Lung (tissue), 12 donors: ENCODE data around the gene STK38. TPM values are rescaled to one million over a fixed set of nuclear protein-coding genes. Genes with fewer than 3 reads are reported as not detected.

Experiments
- ATAC-seq: fragments of 200-7000 bp; cut with Tn5 transposase; one replicate; pipeline ENCODE4 v1.9.1; 2020; ENCODE audit warnings: moderate number of reproducible peaks; ENCODE audit not compliant: insufficient read depth, low FRiP score
- DNase-seq, 3 donors: peaks; one replicate each; pipeline ENCODE4 v3.0.0-alpha.2; 2013 to 2017
- H3K27ac ChIP-seq, 2 donors: one replicate each; pipeline ENCODE4 v1.5.1; 2013; ENCODE audit warnings: mild to moderate bottlenecking in 2 of 2, moderate library complexity in 2 of 2, control low read depth in 1 of 2, inconsistent platforms in 1 of 2, low read depth in 1 of 2, low read length in 1 of 2
- H3K27me3 ChIP-seq, 3 donors: one replicate each; pipeline ENCODE4 v1.5.1; 2013; ENCODE audit warnings: low read length in 2 of 3; ENCODE audit not compliant: control insufficient read depth in 3 of 3, insufficient read depth in 3 of 3
- H3K36me3 ChIP-seq, 4 donors: one replicate each; pipeline ENCODE4 v1.5.1; 2013; ENCODE audit warnings: low read length in 4 of 4, mild to moderate bottlenecking in 1 of 4, moderate library complexity in 1 of 4; ENCODE audit not compliant: control insufficient read depth in 4 of 4, insufficient read depth in 4 of 4
- H3K4me1 ChIP-seq, 5 donors: one replicate each; pipeline ENCODE4 v1.5.1; 2013; ENCODE audit warnings: low read length in 5 of 5, mild to moderate bottlenecking in 2 of 5, moderate library complexity in 1 of 5; ENCODE audit not compliant: control insufficient read depth in 5 of 5, insufficient read depth in 5 of 5
- H3K4me3 ChIP-seq: one replicate; pipeline ENCODE4 v1.5.1; 2013; ENCODE audit warnings: mild to moderate bottlenecking, control low read depth, moderate library complexity
- H3K9ac ChIP-seq, 2 donors: one replicate each; pipeline ENCODE4 v1.5.1; 2013; ENCODE audit warnings: low read length in 2 of 2, control low read depth in 1 of 2; ENCODE audit not compliant: insufficient read depth in 1 of 2
- H3K9me3 ChIP-seq, 4 donors: one replicate each; pipeline ENCODE4 v1.5.1; 2013; ENCODE audit warnings: low read length in 3 of 4, mild to moderate bottlenecking in 1 of 4, moderate library complexity in 1 of 4; ENCODE audit not compliant: control insufficient read depth in 4 of 4, insufficient read depth in 3 of 4
- WGBS, 2 donors: extraction: QIAGEN DNeasy Blood & Tissue Kit; methylation state at CpG; one replicate each; pipeline ENCODE4 v1.1.7; 2013; 5-methylcytosine and 5-hydroxymethylcytosine counted together
- polyA plus RNA-seq, 2 donors: library from polyadenylated mRNA; stranded (reverse); fragments of 200-250 nt; gene quantifications; one replicate each; pipeline ENCODE4 v1.2.1, GENCODE V29; 2013
- total RNA-seq, 2 donors: library from RNA; depleted of rRNA in 1 of 2; stranded (reverse); fragments of >200 nt in 1 of 2; gene quantifications; one replicate each; pipeline ENCODE4 v1.2.1, GENCODE V29; 2014 to 2021
- TF ChIP-seq, protein P1 (sequence below): IDR thresholded peaks from 2 replicates; pipeline ENCODE4 v1.5.1; 2012; ENCODE audit warnings: mild to moderate bottlenecking; ENCODE audit errors: control extremely low read depth, extremely low read depth
- donor health status: control.
- donor health status: control.
- donor health status: Bipolar disorder and iron deficiency.
- donor health status: healthy.
- donor health status: DM: yes; HTN: yes; CAD: no.

Gene STK38
- total and polyA plus RNA-seq, 4 donors, result 16.7 to 36.1 (median 22.8) TPM

DNA sequence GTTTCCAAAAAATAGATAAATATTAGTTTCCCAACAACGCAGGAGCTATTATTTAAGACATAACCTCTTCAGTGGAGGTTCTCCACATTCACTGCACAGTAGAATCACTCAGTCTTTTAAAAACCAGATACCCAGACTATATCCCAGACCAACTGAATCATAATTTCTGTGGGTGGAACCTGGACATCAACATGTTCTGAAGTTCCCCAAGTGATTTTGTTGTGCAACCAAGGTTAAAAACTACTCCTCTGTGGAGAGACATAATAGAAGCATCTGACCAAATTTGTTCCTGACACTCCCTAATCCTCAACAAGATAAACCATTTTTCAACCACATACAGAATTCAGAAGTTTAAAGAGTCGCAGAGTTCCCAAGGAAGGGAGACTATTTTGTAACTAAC, 42.3 kb downstream of the STK38 start:
- Histone ChIP-seq H3K4me1 (no peaks in the 10 kb centered on the region), H3K9me3 (peaks cover 0 to 5% (median 0%) of the 10 kb centered on the region in 4 donors), H3K4me3 (no peak overlapping the region), H3K27ac (no peak overlapping the region), H3K9ac (no peak overlapping the region), H3K36me3 (peaks cover 4 to 17% (median 12%) of the 10 kb centered on the region in 4 donors), H3K27me3 (no peaks in the 10 kb centered on the region)
- 97 to 99% methylated on average over 2 of the region's 2 CpGs for WGBS, 2 donors
- DNase-seq (no peak), ATAC-seq (no peak)
- TF ChIP-seq, protein P1, sequence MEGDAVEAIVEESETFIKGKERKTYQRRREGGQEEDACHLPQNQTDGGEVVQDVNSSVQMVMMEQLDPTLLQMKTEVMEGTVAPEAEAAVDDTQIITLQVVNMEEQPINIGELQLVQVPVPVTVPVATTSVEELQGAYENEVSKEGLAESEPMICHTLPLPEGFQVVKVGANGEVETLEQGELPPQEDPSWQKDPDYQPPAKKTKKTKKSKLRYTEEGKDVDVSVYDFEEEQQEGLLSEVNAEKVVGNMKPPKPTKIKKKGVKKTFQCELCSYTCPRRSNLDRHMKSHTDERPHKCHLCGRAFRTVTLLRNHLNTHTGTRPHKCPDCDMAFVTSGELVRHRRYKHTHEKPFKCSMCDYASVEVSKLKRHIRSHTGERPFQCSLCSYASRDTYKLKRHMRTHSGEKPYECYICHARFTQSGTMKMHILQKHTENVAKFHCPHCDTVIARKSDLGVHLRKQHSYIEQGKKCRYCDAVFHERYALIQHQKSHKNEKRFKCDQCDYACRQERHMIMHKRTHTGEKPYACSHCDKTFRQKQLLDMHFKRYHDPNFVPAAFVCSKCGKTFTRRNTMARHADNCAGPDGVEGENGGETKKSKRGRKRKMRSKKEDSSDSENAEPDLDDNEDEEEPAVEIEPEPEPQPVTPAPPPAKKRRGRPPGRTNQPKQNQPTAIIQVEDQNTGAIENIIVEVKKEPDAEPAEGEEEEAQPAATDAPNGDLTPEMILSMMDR, result no peak

DNA sequence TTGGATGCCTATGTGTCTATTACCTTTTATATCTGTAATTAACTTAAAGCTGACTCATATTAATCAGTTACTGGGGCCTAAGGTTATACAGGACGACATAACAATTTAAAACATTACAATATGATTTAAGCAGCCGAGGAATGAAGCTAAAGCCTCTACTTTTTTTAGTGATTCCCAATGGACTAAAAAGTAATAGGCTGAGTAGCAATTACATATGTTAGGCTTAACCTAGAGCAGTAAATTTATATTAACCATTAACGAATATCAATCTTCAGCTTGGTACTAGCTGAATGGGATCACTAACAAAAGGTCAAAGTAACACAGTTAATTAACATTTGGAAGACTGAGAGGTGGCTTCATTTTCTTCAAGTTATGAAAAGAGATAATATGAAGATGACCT, 43.1 kb downstream of the STK38 start:
- Histone ChIP-seq H3K27me3 (no peaks in the 10 kb centered on the region), H3K9ac (no peak overlapping the region), H3K9me3 (no peaks in the 10 kb centered on the region), H3K27ac (no peak overlapping the region), H3K4me1 (no peaks in the 10 kb centered on the region), H3K4me3 (no peak overlapping the region), H3K36me3 (peaks cover 10 to 20% (median 14%) of the 10 kb centered on the region in 4 donors)
- 97% methylated on average over 3 of the region's 3 CpGs for WGBS, 2 donors
- DNase-seq (no peak), ATAC-seq (no peak)
- TF ChIP-seq, protein P1, result no peak

DNA sequence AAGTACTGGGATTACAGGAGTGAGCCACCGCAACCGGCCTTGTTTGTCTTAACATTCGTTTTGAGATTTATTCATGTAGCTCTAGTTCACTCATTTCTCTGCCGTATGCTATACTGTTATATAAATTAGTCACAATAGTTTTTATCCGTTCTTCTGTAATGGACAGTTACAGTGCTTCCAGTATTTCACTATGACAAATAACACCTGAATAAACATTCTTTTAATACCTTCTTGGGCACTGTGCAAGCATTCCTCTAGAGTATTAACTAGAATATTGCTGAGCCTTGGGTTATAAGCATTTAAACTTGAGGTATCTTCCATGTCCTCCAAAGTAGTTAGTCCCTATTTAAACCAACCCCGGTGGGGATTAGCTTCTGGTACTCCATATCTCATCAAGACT, 45.6 kb downstream of the STK38 start:
- H3K27me3 ChIP-seq, result no peaks in the 10 kb centered on the region
- peaks cover 7 to 31% (median 22%) of the 10 kb centered on the region in 4 donors for H3K36me3 ChIP-seq
- H3K9ac ChIP-seq, result no peak overlapping the region
- H3K9me3 ChIP-seq, result no peaks in the 10 kb centered on the region
- TF ChIP-seq, protein P1, result no peak
- H3K4me3 ChIP-seq, result no peak overlapping the region
- H3K4me1 ChIP-seq, result no peaks in the 10 kb centered on the region
- DNase-seq, result no peak
- 82 to 87% methylated on average over 6 of the region's 6 CpGs for WGBS, 2 donors
- no peak for ATAC-seq
- H3K27ac ChIP-seq, result no peak overlapping the region

DNA sequence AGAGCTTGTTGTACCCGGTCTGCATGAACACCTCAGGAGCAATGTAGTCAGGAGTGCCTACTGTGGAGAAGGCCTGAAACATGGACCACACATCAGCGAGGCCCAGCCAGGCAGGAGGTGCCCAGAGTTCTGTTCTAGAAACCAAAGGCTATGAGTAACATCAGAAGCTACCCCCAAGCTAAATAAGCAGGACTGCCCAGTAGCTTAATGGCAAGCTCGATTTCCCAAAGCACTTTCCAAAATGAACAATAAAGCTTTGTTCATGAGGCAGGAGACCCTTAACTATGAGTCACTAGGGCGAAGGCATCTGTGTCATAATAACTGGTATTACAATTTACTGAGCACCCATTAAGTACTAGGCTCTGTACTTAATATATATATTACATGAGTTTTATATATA, 47.4 kb downstream of the STK38 start:
- H3K9ac ChIP-seq, result no peak overlapping the region
- no peaks in the 10 kb centered on the region for H3K4me1 ChIP-seq
- H3K27me3 ChIP-seq, result no peaks in the 10 kb centered on the region
- WGBS, 2 donors, result 73 to 90% methylated on average over 4 of the region's 4 CpGs
- ATAC-seq (no peak), DNase-seq (no peak)
- no peaks in the 10 kb centered on the region for H3K9me3 ChIP-seq
- H3K4me3 ChIP-seq, result no peak overlapping the region
- no peak overlapping the region for H3K27ac ChIP-seq
- TF ChIP-seq, protein P1, result no peak
- peaks cover 9 to 40% (median 27%) of the 10 kb centered on the region in 4 donors for H3K36me3 ChIP-seq
